Ishikawa (cell line): ENCODE results near the gene PACSIN2.

Experiments used
- CEBPB ChIP-seq: IDR thresholded peaks from 2 replicates; pipeline ENCODE4 v1.6.1; 2012
- CREB1 ChIP-seq: IDR thresholded peaks from 2 replicates; pipeline ENCODE4 v1.6.1; 2012; ENCODE audit warnings: low read depth
- EGR1 ChIP-seq: IDR thresholded peaks from 2 replicates; pipeline ENCODE4 v1.6.1; 2012
- EP300 ChIP-seq: IDR thresholded peaks from 2 replicates; pipeline ENCODE4 v1.6.1; 2012; ENCODE audit warnings: borderline replicate concordance
- FOXM1 ChIP-seq: IDR thresholded peaks from 2 replicates; pipeline ENCODE4 v1.6.1; 2012; ENCODE audit warnings: low read depth, borderline replicate concordance
- NFIC ChIP-seq: IDR thresholded peaks from 2 replicates; pipeline ENCODE4 v1.6.1; 2012
- RAD21 ChIP-seq: IDR thresholded peaks from 2 replicates; pipeline ENCODE4 v1.6.1; 2012; ENCODE audit warnings: low read depth
- TAF1 ChIP-seq: IDR thresholded peaks from 2 replicates; pipeline ENCODE4 v1.6.1; 2012; ENCODE audit warnings: low read depth, mild to moderate bottlenecking
- TCF12 ChIP-seq: IDR thresholded peaks from 2 replicates; pipeline ENCODE4 v1.6.1; 2012; ENCODE audit warnings: low read depth
- TEAD4 ChIP-seq: IDR thresholded peaks from 2 replicates; pipeline ENCODE4 v1.6.1; 2012
- YY1 ChIP-seq: IDR thresholded peaks from 2 replicates; pipeline ENCODE4 v1.6.1; 2012; ENCODE audit warnings: low read depth
- ZBTB7A ChIP-seq: IDR thresholded peaks from 2 replicates; pipeline ENCODE4 v1.6.1; 2012; ENCODE audit warnings: low read depth
- TF ChIP-seq, protein P1 (sequence below): IDR thresholded peaks from 2 replicates; pipeline ENCODE4 v1.6.1; 2012; ENCODE audit warnings: low read depth, mild to moderate bottlenecking
- TF ChIP-seq, protein P2 (sequence below): IDR thresholded peaks from 2 replicates; pipeline ENCODE4 v1.6.1; 2012
- TF ChIP-seq, protein P3 (sequence below): IDR thresholded peaks from 2 replicates; pipeline ENCODE4 v1.6.1; 2012

PACSIN2 gene

DNA sequence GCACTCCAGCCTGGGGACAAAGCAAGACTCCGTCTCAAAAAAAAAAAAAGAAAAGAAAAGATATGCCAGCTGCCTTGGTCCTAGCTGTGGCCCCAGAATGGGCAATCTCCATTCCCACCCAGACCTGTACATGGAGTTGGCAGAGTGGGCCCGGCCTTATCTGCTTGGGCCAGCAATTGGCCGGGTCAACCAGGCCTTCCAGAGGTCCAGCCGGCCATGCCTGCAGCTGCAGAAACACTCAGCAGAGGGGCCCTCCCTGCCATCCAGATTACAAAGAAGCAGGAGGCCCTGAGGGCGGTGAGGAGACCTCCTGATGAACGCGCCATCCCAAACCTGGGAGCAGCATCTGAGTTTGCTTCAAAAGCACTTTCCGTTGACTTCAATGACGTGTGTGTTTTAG is 131.0 kb downstream of the PACSIN2 start:
- TF ChIP-seq FOXM1 (no peak), CEBPB (no peak), CREB1 (no peak), YY1 (no peak), TAF1 (no peak)
- TF ChIP-seq, protein P1, sequence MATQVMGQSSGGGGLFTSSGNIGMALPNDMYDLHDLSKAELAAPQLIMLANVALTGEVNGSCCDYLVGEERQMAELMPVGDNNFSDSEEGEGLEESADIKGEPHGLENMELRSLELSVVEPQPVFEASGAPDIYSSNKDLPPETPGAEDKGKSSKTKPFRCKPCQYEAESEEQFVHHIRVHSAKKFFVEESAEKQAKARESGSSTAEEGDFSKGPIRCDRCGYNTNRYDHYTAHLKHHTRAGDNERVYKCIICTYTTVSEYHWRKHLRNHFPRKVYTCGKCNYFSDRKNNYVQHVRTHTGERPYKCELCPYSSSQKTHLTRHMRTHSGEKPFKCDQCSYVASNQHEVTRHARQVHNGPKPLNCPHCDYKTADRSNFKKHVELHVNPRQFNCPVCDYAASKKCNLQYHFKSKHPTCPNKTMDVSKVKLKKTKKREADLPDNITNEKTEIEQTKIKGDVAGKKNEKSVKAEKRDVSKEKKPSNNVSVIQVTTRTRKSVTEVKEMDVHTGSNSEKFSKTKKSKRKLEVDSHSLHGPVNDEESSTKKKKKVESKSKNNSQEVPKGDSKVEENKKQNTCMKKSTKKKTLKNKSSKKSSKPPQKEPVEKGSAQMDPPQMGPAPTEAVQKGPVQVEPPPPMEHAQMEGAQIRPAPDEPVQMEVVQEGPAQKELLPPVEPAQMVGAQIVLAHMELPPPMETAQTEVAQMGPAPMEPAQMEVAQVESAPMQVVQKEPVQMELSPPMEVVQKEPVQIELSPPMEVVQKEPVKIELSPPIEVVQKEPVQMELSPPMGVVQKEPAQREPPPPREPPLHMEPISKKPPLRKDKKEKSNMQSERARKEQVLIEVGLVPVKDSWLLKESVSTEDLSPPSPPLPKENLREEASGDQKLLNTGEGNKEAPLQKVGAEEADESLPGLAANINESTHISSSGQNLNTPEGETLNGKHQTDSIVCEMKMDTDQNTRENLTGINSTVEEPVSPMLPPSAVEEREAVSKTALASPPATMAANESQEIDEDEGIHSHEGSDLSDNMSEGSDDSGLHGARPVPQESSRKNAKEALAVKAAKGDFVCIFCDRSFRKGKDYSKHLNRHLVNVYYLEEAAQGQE: no peak
- TF ChIP-seq, protein P2, sequence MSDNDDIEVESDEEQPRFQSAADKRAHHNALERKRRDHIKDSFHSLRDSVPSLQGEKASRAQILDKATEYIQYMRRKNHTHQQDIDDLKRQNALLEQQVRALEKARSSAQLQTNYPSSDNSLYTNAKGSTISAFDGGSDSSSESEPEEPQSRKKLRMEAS: no peak

DNA sequence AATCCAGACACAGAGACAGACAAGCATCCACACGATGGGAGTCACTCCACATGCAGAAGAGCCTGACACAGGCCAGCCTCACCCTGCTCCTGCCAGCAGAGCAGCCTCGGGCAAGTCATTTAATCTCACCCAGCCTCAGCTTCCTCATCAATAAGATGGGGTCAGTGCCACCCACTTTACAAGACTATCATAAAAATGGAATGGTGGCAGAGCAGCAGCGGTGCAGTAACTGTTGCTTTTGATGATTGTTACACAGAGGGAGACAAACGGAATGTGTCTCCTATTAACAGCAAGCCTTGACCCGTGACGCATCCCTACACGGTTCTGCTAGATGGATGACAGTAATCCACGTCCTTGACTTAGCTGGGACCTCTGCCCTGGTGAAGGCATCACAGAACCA is 131.8 kb downstream of the PACSIN2 start:
- TF ChIP-seq FOXM1: no peak
- no peak for TF ChIP-seq NFIC
- no peak for TF ChIP-seq EP300
- TF ChIP-seq, protein P3, sequence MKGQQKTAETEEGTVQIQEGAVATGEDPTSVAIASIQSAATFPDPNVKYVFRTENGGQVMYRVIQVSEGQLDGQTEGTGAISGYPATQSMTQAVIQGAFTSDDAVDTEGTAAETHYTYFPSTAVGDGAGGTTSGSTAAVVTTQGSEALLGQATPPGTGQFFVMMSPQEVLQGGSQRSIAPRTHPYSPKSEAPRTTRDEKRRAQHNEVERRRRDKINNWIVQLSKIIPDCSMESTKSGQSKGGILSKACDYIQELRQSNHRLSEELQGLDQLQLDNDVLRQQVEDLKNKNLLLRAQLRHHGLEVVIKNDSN: no peak
- TF ChIP-seq CEBPB: no peak
- no peak for TF ChIP-seq RAD21
- TF ChIP-seq TAF1: no peak
- TF ChIP-seq ZBTB7A: no peak
- TF ChIP-seq YY1: no peak
- TF ChIP-seq, protein P1: no peak
- TF ChIP-seq, protein P2: no peak
- no peak for TF ChIP-seq CREB1
- no peak for TF ChIP-seq EGR1
- TF ChIP-seq TEAD4: no peak
- no peak for TF ChIP-seq TCF12

- TF ChIP-seq NFIC (peak; percentile 55), TCF12 (peak; percentile 76), TAF1 (no peak), FOXM1 (no peak)
- TF ChIP-seq, protein P3: peak; percentile 55; the same call in 1 of the 2 replicates
- TF ChIP-seq, protein P2: peak; percentile 65; the same call in 1 of the 2 replicates
These were observed 132.8 kb downstream of the PACSIN2 start for GRCh38 chr22:42881982-42882656.

GRCh38 chr22:42881298-42881697 is 133.7 kb downstream of the PACSIN2 start:
- TF ChIP-seq, protein P2: no peak
- TF ChIP-seq EP300 (no peak), EGR1 (no peak), FOXM1 (no peak), CEBPB (no peak), TCF12 (no peak), RAD21 (no peak), YY1 (no peak), ZBTB7A (no peak), NFIC (no peak), CREB1 (no peak), TAF1 (no peak), TEAD4 (no peak)
- TF ChIP-seq, protein P1: no peak
- TF ChIP-seq, protein P3: no peak
